ENCODE results near the gene PTPRE. TPM values are rescaled to one million over a fixed set of nuclear protein-coding genes. Genes with fewer than 3 reads are reported as not detected.

Gene PTPRE
- polyA plus RNA-seq, 1 of the 3 experiments (the other 2 are of a cell fraction) = 11.8 TPM

- DNase-seq = no peak
- H3K9me2 ChIP-seq = no peaks in the 10 kb centered on the region
- no peak overlapping the region for H2AFZ ChIP-seq (ENCODE audit: low read depth)
- peaks cover 22 to 25% of the 10 kb centered on the region in 2 experiments; a peak in 3 of 4 replicates for H3K4me1 ChIP-seq (ENCODE audit: control insufficient read depth in 1 of 2, insufficient read depth in 2 of 2, low read depth in 1 of 2, low read length in 1 of 2)
- no peaks in the 10 kb centered on the region for H3K79me2 ChIP-seq (ENCODE audit: insufficient read depth)
- ChIA-PET POLR2A (interaction anchor here (0.6 kb wide), 1 partner anchor 28 kb away, joined by 3 read pairs; no protein-coding TSS in a partner anchor), CTCF (interaction anchor here (0.7 to 5.6 kb wide), 3 partner anchors 32 to 72 kb away, joined by 3 to 45 read pairs (median 4); partner anchors contain the start of gene PTPRE)
- no peak overlapping the region for H3K4me3 ChIP-seq (ENCODE audit: low read depth in 2 of 2, low read length in 1 of 2)
- no peak overlapping the region for H3K4me2 ChIP-seq
- H3K9ac ChIP-seq = no peak overlapping the region
- H3K27me3 ChIP-seq (ENCODE audit: insufficient read depth) = no peaks in the 10 kb centered on the region
- TF ChIP-seq NFIC (IDR thresholded peaks at IDR 0.05; ENCODE audit: borderline replicate concordance) (peak; percentile 13; the same call in 1 of the 2 replicates), RXRA (IDR thresholded peaks at IDR 0.05; ENCODE audit: borderline replicate concordance, low read depth) (no peak)
- WGBS (ENCODE audit: low lambda C conversion rate) = 90% methylated on average over 2 of the region's 2 CpGs
- peaks cover 15% of the 10 kb centered on the region for H3F3A ChIP-seq (replicated peaks; ENCODE audit: insufficient read depth)
- no peaks in the 10 kb centered on the region for H3K36me3 ChIP-seq (replicated peaks in 1 of 2; ENCODE audit: control insufficient read depth in 1 of 2, insufficient read depth in 2 of 2, low read length in 1 of 2)
- no peaks in the 10 kb centered on the region for H4K20me1 ChIP-seq (ENCODE audit: insufficient read depth)
- no peaks in the 10 kb centered on the region for H3K9me3 ChIP-seq
- H3K27ac ChIP-seq (ENCODE audit: low read depth in 2 of 2, low read length in 1 of 2) = no peak overlapping the region
Measured at GRCh38 chr10:127979566-127979965, 72.7 kb downstream of the PTPRE start.

- ChIA-PET POLR2A (no interaction called here), CTCF (interaction anchor here (0.7 to 2.5 kb wide), 6 partner anchors 27 to 93 kb away, joined by 3 to 14 read pairs (median 4); partner anchors contain the start of gene PTPRE)
- Histone ChIP-seq H3K4me2 (no peak overlapping the region), H2AFZ (ENCODE audit: low read depth) (no peak overlapping the region), H3K4me3 (ENCODE audit: low read depth in 2 of 2, low read length in 1 of 2) (no peak overlapping the region), H3K9me2 (no peaks in the 10 kb centered on the region), H3K79me2 (ENCODE audit: insufficient read depth) (no peaks in the 10 kb centered on the region), H3K27me3 (ENCODE audit: insufficient read depth) (no peaks in the 10 kb centered on the region), H4K20me1 (ENCODE audit: insufficient read depth) (no peaks in the 10 kb centered on the region), H3F3A (replicated peaks; ENCODE audit: insufficient read depth) (peaks cover 15% of the 10 kb centered on the region), H3K36me3 (replicated peaks in 1 of 2; ENCODE audit: control insufficient read depth in 1 of 2, insufficient read depth in 2 of 2, low read length in 1 of 2) (no peaks in the 10 kb centered on the region), H3K27ac (ENCODE audit: low read depth in 2 of 2, low read length in 1 of 2) (no peak overlapping the region), H3K4me1 (ENCODE audit: control insufficient read depth in 1 of 2, insufficient read depth in 2 of 2, low read depth in 1 of 2, low read length in 1 of 2) (peaks cover 21 to 22% of the 10 kb centered on the region in 2 experiments; a peak in 3 of 4 replicates), H3K9me3 (no peaks in the 10 kb centered on the region), H3K9ac (no peak overlapping the region)
- 69% methylated on average over 4 of the region's 4 CpGs for WGBS (ENCODE audit: low lambda C conversion rate)
- TF ChIP-seq SIN3A (IDR thresholded peaks at IDR 0.05; ENCODE audit: borderline replicate concordance, low read depth, low read length) = no peak
- TF ChIP-seq, protein P1, sequence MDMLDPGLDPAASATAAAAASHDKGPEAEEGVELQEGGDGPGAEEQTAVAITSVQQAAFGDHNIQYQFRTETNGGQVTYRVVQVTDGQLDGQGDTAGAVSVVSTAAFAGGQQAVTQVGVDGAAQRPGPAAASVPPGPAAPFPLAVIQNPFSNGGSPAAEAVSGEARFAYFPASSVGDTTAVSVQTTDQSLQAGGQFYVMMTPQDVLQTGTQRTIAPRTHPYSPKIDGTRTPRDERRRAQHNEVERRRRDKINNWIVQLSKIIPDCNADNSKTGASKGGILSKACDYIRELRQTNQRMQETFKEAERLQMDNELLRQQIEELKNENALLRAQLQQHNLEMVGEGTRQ (IDR thresholded peaks at IDR 0.05; ENCODE audit: borderline replicate concordance, low read depth, low read length) = no peak
- no peak for TF ChIP-seq MEF2A (IDR thresholded peaks at IDR 0.05; ENCODE audit: borderline replicate concordance, low read depth)
- TF ChIP-seq, protein P2, sequence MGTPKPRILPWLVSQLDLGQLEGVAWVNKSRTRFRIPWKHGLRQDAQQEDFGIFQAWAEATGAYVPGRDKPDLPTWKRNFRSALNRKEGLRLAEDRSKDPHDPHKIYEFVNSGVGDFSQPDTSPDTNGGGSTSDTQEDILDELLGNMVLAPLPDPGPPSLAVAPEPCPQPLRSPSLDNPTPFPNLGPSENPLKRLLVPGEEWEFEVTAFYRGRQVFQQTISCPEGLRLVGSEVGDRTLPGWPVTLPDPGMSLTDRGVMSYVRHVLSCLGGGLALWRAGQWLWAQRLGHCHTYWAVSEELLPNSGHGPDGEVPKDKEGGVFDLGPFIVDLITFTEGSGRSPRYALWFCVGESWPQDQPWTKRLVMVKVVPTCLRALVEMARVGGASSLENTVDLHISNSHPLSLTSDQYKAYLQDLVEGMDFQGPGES (IDR thresholded peaks at IDR 0.05; ENCODE audit: low read depth, low read length) = no peak
- TF ChIP-seq MXI1 (IDR thresholded peaks at IDR 0.05; ENCODE audit: low read depth, low read length) = no peak
- TF ChIP-seq, protein P3, sequence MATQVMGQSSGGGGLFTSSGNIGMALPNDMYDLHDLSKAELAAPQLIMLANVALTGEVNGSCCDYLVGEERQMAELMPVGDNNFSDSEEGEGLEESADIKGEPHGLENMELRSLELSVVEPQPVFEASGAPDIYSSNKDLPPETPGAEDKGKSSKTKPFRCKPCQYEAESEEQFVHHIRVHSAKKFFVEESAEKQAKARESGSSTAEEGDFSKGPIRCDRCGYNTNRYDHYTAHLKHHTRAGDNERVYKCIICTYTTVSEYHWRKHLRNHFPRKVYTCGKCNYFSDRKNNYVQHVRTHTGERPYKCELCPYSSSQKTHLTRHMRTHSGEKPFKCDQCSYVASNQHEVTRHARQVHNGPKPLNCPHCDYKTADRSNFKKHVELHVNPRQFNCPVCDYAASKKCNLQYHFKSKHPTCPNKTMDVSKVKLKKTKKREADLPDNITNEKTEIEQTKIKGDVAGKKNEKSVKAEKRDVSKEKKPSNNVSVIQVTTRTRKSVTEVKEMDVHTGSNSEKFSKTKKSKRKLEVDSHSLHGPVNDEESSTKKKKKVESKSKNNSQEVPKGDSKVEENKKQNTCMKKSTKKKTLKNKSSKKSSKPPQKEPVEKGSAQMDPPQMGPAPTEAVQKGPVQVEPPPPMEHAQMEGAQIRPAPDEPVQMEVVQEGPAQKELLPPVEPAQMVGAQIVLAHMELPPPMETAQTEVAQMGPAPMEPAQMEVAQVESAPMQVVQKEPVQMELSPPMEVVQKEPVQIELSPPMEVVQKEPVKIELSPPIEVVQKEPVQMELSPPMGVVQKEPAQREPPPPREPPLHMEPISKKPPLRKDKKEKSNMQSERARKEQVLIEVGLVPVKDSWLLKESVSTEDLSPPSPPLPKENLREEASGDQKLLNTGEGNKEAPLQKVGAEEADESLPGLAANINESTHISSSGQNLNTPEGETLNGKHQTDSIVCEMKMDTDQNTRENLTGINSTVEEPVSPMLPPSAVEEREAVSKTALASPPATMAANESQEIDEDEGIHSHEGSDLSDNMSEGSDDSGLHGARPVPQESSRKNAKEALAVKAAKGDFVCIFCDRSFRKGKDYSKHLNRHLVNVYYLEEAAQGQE (IDR thresholded peaks at IDR 0.05; ENCODE audit: low read depth, low read length) = no peak
- TF ChIP-seq RFX5 (IDR thresholded peaks at IDR 0.05; ENCODE audit: low read length) = no peak
- TF ChIP-seq RXRA (IDR thresholded peaks at IDR 0.05; ENCODE audit: borderline replicate concordance, low read depth) = no peak
- no peak for TF ChIP-seq JUND (IDR thresholded peaks at IDR 0.05)
- TF ChIP-seq TCF12 (IDR thresholded peaks at IDR 0.05) = no peak
- no peak for DNase-seq
Measured at GRCh38 chr10:127980898-127981297, 74.0 kb downstream of the PTPRE start.
